Tongue (tissue), 2 donors: ENCODE data around the gene RASSF5. TPM values are rescaled to one million over a fixed set of nuclear protein-coding genes. Genes with fewer than 3 reads are reported as not detected.
A peak's percentile ranks its signal among the peaks of the same experiment; 100 is the strongest.

Source experiments
- DNase-seq: peaks from one replicate; pipeline ENCODE4 v3.0.0-alpha.2; 2015
- total RNA-seq: library from RNA; depleted of rRNA; stranded (reverse); fragments of >200 nt; gene quantifications from one replicate; pipeline ENCODE4 v1.2.3, GENCODE V29; 2014

The RASSF5 gene
- total RNA-seq, 1 donor from 2014 or later, result 12.8 TPM

- DNase-seq, result no peak
Observed at GRCh38 chr1:206514813-206515387, 7.6 kb downstream of the RASSF5 start.

DNA sequence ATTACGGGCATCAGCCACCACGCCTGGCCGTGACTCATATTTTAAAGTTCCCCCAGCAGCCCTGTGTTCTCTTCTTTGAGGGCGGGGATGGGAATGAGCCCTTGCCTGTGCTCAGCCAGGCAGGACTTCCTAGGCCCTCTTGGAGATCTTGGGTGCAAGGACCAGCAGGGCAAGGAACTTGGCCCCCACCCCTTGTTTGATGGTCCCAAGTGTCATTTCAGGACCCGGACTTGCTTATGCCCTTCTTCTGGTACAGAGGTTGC lies 9.3 kb downstream of the RASSF5 start:
- DNase-seq, result no peak

DNA sequence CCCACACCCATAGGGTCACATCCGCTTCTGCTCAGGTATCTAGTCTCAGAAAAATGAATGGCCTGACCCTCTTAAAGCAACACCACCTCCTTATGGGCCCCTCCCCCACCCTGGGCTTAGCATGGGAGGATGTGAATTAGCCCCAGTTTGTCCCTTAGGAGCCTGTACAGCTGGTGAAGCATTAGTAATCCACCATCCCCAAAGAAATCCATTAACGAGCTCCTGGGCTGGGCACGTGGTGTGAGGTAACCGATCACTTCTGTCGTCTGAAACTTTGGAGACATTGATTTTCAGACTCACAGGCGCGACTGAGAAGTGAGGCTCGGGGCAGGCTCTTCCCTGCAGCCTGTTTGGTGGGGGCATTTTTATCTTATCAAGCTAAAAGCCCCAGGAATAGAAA lies 10.5 kb downstream of the RASSF5 start:
- DNase-seq, result no peak

GRCh38 chr1:206518206-206518605 lies 10.9 kb downstream of the RASSF5 start:
- DNase-seq, result no peak

GRCh38 chr1:206518743-206519142 lies 11.4 kb downstream of the RASSF5 start:
- DNase-seq, result no peak

GRCh38 chr1:206521127-206521526 lies 13.8 kb downstream of the RASSF5 start:
- DNase-seq, result no peak

- no peak for DNase-seq
Observed at GRCh38 chr1:206521694-206522402, 14.5 kb downstream of the RASSF5 start.

DNA sequence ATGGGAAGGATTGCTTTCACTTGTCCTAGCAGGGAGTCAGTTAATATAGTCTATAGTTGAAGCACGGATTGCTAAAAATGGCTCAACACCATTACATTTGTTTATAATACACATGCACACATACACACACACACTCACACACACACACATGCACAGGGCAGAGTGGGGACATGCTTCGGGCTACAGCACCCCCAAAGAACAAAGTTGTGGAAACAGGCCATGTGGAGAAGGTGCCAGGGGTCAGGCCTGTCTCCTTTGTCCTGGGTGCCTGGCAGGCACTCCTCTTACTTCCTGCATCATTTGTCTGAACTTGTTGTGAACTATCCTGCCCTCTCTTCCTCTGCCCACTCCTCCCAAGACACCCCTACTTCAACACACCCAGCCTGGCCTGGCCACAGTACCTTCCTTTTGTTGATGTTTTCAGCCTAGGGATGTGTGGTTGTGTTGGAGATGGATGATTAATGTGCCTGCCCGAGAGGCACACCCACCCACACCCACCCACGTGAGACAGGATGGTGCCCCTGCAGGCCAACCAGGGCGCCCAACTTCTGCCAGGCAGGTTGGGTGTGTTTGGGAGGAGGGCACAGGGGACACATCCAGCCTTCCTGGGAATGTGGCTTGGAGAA lies 17.5 kb downstream of the RASSF5 start:
- DNase-seq, result no peak

- no peak for DNase-seq
Observed at GRCh38 chr1:206526064-206526911, 19.0 kb downstream of the RASSF5 start.

DNA sequence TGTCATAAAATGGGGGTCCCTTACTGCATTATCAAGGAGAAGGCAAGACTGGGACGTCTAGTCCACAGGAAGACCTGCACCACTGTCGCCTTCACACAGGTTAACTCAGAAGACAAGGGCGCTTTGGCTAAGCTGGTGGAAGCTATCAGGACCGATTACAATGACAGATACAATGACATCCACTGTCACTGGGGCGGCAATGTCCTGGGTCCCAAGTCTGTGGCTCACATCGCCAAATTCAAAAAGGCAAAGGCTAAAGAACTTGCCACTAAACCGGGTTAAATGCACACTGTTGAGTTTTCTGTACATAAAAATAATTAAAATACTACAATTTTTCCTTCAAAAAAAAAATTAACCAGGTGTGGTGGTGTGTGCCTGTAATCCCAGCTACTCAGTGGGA lies 22.1 kb downstream of the RASSF5 start:
- DNase-seq, result no peak

DNA sequence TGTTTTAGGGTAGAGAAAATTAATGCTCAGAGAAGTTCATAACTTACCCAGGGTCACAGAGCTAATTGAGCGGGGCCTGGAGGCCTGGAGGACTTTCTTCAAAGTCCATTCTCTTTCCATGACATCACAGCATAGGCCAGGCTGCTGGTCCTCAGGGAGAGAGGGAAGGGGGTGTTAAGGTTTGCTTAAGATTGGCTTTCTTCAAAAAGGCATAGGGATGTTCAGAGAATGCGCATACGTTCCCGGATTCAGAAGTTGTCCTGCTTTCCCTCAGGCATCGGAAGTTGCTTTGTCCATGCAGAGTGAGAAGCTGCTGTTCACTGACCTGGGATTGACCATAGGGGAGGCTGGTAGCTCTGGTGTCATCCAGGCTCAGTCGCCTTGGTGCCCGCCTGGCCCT lies 25.0 kb downstream of the RASSF5 start:
- DNase-seq, result no peak

DNA sequence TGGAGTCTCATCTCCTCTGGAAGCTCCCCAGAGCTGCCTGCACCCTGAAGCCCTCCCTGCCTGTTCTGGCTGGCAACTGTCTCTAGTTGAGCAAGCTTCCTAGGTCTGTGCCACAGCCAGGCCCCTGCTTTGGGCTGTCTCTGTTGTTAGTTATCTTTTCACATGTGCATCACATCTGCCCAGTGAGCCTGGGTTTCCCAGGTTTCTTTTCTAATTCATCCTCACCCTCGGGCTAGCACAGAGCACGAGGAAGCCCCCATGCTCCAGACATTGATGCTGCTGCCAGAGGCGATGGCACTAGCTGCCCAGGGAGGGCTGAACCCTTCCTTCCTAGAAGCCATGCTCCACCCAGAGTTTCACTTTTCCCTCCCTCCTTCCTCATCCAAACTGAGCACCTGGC lies 27.2 kb downstream of the RASSF5 start:
- DNase-seq, result no peak

- DNase-seq, result no peak
Observed at GRCh38 chr1:206535853-206536188, 28.5 kb downstream of the RASSF5 start.

GRCh38 chr1:206537141-206537540 lies 29.8 kb downstream of the RASSF5 start:
- no peak for DNase-seq

- no peak for DNase-seq
Observed at GRCh38 chr1:206538086-206538770, 30.9 kb downstream of the RASSF5 start.

GRCh38 chr1:206538901-206539640 lies 31.7 kb downstream of the RASSF5 start:
- peak; percentile 82 for DNase-seq

DNA sequence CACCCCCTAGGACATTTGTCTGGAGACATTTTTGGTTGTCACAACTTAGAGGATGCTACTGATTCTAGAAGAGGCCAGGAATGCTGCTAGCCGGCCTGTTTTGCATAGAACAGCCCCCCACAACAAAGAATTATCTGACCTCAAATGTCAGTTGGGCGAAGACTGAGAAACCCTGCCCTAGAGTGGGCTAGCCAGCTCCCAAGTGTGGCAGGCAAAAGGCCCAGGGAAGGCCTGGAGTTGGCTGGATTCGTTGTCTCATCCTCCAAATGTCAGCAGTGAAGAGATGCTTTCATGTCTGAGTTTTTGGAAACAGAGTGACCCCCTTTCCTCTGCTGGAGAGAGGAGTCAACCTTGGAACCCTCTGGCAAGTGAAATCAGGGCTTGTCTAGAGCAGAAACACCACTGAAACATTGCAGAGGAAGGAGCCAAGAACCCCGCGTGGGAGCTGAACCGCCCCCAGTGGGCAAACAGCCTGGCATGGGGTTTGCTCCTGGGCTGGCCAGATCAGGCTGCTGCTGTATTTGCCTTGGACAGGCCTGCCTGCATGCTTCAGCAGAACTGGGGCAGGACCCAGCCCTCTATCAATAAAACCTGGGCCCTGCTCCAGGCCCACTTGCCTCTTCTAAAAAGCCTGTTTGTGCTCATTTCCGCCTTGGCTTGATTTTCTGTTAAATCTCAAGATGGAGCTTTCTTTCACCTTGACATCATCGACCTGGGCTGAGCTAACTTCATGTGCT lies 32.9 kb downstream of the RASSF5 start:
- DNase-seq, result peak; percentile 70

GRCh38 chr1:206541236-206541833 lies 34.0 kb downstream of the RASSF5 start:
- DNase-seq, result no peak

DNA sequence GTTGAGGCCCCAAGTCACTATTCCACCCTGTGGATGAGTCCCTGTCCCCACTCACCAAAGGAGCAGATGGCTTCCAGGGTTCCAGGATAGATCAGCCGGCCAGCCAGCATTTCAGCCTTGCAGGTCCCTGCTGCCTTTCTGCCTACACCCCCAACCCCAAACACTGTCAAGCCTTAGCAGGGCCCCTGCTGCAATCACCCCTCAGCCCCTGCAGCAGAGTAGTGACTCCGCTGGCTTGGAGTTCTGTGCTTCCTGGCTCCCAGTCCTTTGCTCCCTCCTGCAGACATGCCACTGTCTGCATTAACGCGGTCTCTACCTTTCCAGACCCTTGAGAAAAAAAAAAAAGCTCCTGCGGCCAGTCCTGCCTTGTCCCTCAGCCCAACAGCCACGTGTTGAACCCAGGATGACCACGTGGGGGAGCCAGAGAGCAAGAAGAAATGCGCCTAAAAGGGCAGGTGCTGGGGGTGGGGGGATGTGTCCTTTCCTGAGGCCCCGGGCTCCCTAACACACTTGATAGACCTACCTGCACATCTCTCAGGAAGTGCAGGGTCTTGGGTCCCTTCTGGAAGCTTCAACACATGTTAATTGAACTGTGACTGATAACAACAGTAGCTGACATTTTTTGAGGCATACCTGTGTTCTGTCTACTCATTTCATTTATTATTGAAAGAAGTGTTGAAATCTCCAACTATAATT lies 37.4 kb downstream of the RASSF5 start:
- DNase-seq, result peak; percentile 85

DNA sequence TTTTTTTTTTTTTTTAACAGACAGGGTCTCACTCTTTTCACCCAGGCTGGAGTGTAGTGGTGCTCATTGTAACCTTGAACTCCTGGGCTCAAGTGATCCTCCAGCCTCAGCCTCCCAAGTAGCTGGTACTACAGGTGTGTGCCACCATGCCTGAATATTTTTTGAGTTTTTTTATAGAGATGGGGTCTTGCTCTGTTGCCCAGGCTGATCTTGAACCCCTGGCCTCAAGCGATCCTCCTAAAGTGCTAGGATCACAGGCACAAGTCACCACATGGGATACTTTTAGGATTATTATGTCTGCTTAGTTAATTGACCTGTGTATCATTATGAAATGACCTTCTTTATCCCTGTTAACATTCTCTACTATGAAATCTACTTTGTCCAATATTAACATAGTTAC lies 38.0 kb downstream of the RASSF5 start:
- no peak for DNase-seq
